A549 treated with GW870086 at 1 μM for 4 hours (cell line): ENCODE measurements around the gene ZNF318. TPM values are rescaled to one million over a fixed set of nuclear protein-coding genes. Genes with fewer than 3 reads are reported as not detected.

Source experiments
- total RNA-seq: library from RNA; stranded (reverse); fragments of 200-300 nt; extraction: Qiagen RNA extraction; gene quantifications from 5 replicates; pipeline ENCODE4 v1.2.3, GENCODE V29; 2022; ENCODE audit warnings: low read depth

ZNF318 gene
- total RNA-seq: 3.8 to 5.3 TPM (median 5.1 TPM) in 5 replicates

GRCh38 chr6:43369174-43370002, at the start of gene ZNF318:
Gene ZNF318, minus strand, starts transcription at chr6:43369647. Its CDS starts 282 bp downstream, at chr6:43369365.

GRCh38 chr6:43308101-43308989, 61.1 kb downstream of the ZNF318 start, which contains the start of gene CRIP3:
Gene CRIP3, minus strand, starts transcription at chr6:43308826. Its CDS starts 34 bp downstream, at chr6:43308792.

GRCh38 chr6:43297644-43298564, 71.5 kb downstream of the ZNF318 start, which contains the start of gene SLC22A7:
Gene SLC22A7, plus strand, starts transcription at chr6:43298260. Its CDS starts 99 bp downstream, at chr6:43298359.

Other genes with a start within 250 kb of the ZNF318 start
- gene SRF, start 198.4 kb downstream of the ZNF318 start, total RNA-seq: 12.3 to 16.1 TPM (median 15.8 TPM) in 5 replicates
- 5.6 to 10.0 TPM (median 8.2 TPM) in 5 replicates for gene CUL9, start 187.5 kb downstream of the ZNF318 start, total RNA-seq
- gene DNPH1, start 140.2 kb downstream of the ZNF318 start, total RNA-seq: 79.1 to 97.6 TPM (median 96.2 TPM) in 5 replicates
- gene TTBK1, start 126.2 kb downstream of the ZNF318 start, total RNA-seq: 0.03 to 0.11 TPM (median 0.08 TPM) in 5 replicates
- gene SLC22A7, start 71.4 kb downstream of the ZNF318 start, total RNA-seq: not detected in 5 replicates
- 0.37 to 1.0 TPM (median 0.53 TPM) in 5 replicates for gene CRIP3, start 60.8 kb downstream of the ZNF318 start, total RNA-seq
- gene ABCC10, start 57.9 kb upstream of the ZNF318 start, total RNA-seq: 6.2 to 11.6 TPM (median 10.6 TPM) in 5 replicates
- 5.1 to 7.8 TPM (median 6.8 TPM) in 5 replicates for gene DLK2, start 85.9 kb upstream of the ZNF318 start, total RNA-seq
- 14.8 to 20.2 TPM (median 18.9 TPM) in 5 replicates for gene TJAP1, start 107.9 kb upstream of the ZNF318 start, total RNA-seq
- 0.88 to 1.2 TPM (median 1.2 TPM) in 5 replicates for gene LRRC73, start 140.7 kb upstream of the ZNF318 start, total RNA-seq
- gene YIPF3, start 147.3 kb upstream of the ZNF318 start, total RNA-seq: 63.8 to 71.0 TPM (median 66.7 TPM) in 5 replicates
- 46.7 to 56.2 TPM (median 47.8 TPM) in 5 replicates for gene POLR1C, start 147.4 kb upstream of the ZNF318 start, total RNA-seq
- gene XPO5, start 206.4 kb upstream of the ZNF318 start, total RNA-seq: 24.7 to 28.9 TPM (median 28.4 TPM) in 5 replicates
- gene POLH, start 206.5 kb upstream of the ZNF318 start, total RNA-seq: 8.2 to 11.6 TPM (median 8.6 TPM) in 5 replicates